Lower leg skin (tissue), 4 donors: ENCODE measurements around the gene SLC66A1. TPM values are rescaled to one million over a fixed set of nuclear protein-coding genes. Genes with fewer than 3 reads are reported as not detected.
"Not testable (repeated sequence)": the region's sequence is repeated elsewhere in the genome, so short reads cannot be mapped to it uniquely, and the experiment has no call there.

Experiments
- DNase-seq, 2 donors: peaks; one replicate each; pipeline ENCODE4 v3.0.0-alpha.2; 2019; ENCODE audit warnings: low spot score in 2 of 2
- H3K4me3 ChIP-seq: fragments of 200-600 bp; sonication (generic); 2 replicates; pipeline ENCODE4 v1.5.1; 2017; ENCODE audit warnings: mild to moderate bottlenecking, low read depth; ENCODE audit not compliant: poor library complexity, severe bottlenecking
- POLR2A ChIP-seq, 2 donors: fragments of 450-650 bp; IDR thresholded peaks; one replicate each; pipeline ENCODE4 v1.6.1; 2016 to 2017; ENCODE audit warnings: antibody characterized with exemption in 2 of 2, mild to moderate bottlenecking in 1 of 2, moderate library complexity in 1 of 2
- WGBS, 2 donors: methylation state at CpG; one replicate each; pipeline ENCODE4 v1.1.5; 2018; 5-methylcytosine and 5-hydroxymethylcytosine counted together
- intact Hi-C: fragments of 100-400 bp; cut with DNase I; formaldehyde crosslinking; loops from one replicate; pipeline ENCODE4 v1.15.0; 2023; ENCODE audit warnings: low total_unique reads
- total RNA-seq, 4 donors: library from RNA; depleted of rRNA; stranded (reverse); fragments of >200 nt; gene quantifications; one replicate each; pipeline ENCODE4 v1.1.0, GENCODE V29; 2016
- TF ChIP-seq, protein P1 (sequence below), 3 donors: fragments of 450-650 bp; IDR thresholded peaks; one replicate each; pipeline ENCODE4 v1.5.1; 2016; ENCODE audit warnings: antibody characterized with exemption in 3 of 3, mild to moderate bottlenecking in 3 of 3, moderate library complexity in 2 of 3

SLC66A1 gene
- total RNA-seq, 4 donors from 2014 or later: 17.9 to 22.4 (median 19.5) TPM

DNA sequence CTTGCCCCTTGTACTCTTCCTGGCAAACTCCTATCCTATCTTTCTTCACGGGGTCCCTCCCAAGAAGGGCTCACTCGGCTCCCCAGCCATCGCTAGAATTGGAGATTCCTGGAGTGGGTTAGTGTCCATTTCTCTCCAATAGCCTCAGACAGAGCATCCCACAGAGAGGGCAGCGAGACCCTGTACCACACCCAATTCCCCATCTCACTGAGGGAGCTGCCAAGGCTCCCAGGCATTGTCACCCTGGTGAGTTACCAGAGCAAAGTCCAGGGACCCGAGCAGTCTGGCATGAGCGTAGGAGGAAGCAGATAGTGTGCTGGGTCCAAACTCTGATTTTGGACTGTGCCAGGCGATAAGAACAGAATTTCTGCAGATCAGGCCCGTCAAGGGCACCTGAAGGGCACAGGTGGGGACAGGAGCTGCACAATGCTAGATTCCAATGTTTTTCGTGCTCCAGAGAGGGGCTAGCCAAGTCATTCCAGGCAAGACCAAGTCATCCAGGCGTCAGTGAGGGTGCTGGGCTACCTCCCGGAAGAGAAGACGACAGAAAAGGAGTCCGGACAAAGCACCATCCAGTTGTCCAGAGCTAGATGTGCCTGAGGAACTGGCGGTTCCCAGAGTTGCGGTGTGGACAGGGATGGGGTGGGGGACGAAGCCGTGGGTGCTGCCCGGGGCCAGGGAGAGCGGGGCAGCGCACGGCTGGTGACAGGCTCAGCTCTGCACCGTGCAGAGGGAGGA is 38.9 kb upstream of the SLC66A1 start:
- 87 to 89% methylated on average over 22 of the region's 22 CpGs for WGBS, 2 donors
- TF ChIP-seq, protein P1, sequence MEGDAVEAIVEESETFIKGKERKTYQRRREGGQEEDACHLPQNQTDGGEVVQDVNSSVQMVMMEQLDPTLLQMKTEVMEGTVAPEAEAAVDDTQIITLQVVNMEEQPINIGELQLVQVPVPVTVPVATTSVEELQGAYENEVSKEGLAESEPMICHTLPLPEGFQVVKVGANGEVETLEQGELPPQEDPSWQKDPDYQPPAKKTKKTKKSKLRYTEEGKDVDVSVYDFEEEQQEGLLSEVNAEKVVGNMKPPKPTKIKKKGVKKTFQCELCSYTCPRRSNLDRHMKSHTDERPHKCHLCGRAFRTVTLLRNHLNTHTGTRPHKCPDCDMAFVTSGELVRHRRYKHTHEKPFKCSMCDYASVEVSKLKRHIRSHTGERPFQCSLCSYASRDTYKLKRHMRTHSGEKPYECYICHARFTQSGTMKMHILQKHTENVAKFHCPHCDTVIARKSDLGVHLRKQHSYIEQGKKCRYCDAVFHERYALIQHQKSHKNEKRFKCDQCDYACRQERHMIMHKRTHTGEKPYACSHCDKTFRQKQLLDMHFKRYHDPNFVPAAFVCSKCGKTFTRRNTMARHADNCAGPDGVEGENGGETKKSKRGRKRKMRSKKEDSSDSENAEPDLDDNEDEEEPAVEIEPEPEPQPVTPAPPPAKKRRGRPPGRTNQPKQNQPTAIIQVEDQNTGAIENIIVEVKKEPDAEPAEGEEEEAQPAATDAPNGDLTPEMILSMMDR (IDR thresholded peaks at IDR 0.05): no peak
- no peak for TF ChIP-seq POLR2A (IDR thresholded peaks at IDR 0.05)
- H3K4me3 ChIP-seq: no peak overlapping the region
- intact Hi-C loops: no loop called here
- DNase-seq: no peak

DNA sequence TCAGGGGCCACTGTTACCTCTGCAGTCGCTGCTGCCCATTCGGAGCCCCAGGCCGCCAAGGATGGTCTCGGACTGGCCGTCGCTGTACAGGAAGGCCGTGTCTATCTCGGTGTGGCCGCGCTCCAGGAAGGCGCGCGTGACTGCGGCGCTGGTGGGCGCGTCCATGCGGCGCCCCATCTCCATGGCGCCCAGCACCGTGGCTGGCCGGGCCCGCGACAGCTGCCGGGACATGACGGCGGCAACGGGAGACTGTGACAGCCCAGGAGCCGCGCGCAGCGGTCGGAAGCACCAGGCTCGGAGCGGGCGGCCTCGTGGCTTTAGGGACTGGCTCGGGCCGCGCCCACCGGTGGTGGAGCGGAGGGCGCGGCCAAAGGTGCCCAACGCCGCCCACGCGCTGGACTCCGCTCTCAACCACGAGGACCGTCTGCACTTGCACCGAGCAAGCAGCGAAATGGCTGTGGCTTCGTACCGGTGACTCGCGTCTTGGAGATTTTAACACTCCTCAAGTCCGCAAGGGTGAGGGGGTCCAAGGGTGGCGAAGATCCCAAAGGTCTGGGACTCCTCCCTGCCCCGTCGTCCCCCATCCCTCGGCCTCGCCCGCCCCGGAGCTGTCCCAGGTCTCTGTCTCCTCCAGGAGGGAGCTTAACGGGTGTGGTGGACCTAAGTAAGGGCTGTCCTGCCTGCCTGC is 38.1 kb upstream of the SLC66A1 start:
- intact Hi-C loops, DNase-seq, H3K4me3 ChIP-seq: not testable (repeated sequence)
- WGBS, 2 donors: 28 to 32% methylated on average over 29 to 34 of the region's 66 CpGs

DNA sequence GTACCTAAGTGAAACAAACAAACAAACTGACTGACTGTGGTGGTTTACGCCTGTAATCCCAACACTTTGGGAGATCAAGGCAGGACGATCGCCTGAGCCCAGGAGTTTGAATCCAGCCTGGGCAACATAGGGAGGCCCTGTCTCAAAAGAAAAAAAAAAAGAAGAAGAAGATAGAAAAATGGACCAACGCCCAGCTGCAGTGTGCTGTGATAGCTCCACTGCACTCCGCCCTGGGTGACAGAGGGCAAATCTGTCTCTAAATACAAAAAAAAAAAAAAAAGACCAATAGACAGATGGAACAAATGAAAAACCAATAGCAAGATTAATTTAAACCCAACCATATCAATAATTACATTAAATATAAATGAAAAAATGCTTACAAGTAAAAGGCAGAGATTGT is 37.5 kb upstream of the SLC66A1 start:
- H3K4me3 ChIP-seq: no peak overlapping the region
- intact Hi-C loops: no loop called here
- TF ChIP-seq POLR2A (IDR thresholded peaks at IDR 0.05): no peak
- TF ChIP-seq, protein P1 (IDR thresholded peaks at IDR 0.05): no peak
- 90 to 92% methylated on average over 5 of the region's 5 CpGs for WGBS, 2 donors
- DNase-seq: no peak

DNA sequence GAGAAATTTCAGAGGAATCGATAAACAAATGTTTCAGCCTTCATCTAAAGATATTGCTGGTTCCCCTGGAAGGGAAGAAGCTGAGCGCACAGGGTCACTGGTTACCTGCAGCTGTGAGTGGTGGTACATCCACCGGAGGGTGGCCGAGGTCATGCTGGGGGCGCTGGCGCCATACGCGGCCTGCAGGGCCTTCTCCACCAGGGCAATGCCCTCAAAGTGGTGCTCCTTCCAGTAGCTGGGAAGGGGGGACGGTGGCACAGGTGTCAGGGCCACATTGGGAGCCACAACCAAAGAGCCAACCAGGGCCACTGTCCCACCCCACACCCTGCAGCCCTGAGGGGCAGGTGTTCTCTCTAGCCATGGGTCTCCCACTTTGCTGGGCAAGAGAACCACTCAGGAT is 28.2 kb upstream of the SLC66A1 start:
- WGBS, 2 donors: 96% methylated on average over 9 of the region's 9 CpGs
- intact Hi-C loops: no loop called here
- DNase-seq: no peak
- TF ChIP-seq, protein P1 (IDR thresholded peaks at IDR 0.05): no peak
- TF ChIP-seq POLR2A (IDR thresholded peaks at IDR 0.05): no peak
- H3K4me3 ChIP-seq: no peak overlapping the region

DNA sequence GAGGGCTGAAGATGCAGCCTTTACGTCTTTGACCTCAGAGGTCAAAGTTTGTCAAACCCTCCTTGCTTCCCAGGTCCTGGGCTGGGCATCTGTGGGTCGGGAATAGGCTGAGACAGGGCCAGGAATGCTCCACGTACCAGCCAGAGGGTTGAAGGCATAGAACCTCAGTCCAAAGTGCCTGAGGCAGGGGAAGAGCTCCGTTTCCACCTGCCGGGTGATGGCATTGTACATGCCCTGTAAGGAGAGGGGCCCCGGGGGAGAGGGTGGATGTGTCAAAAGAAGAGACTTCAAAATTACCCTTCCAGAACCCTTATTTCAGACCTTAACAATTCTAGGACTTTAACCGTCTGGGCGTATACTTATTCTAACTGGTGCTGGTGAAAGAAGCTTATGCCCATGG is 27.2 kb upstream of the SLC66A1 start:
- no peak for DNase-seq
- TF ChIP-seq, protein P1 (IDR thresholded peaks at IDR 0.05): no peak
- TF ChIP-seq POLR2A (IDR thresholded peaks at IDR 0.05): no peak
- 61 to 75% methylated on average over 8 of the region's 8 CpGs for WGBS, 2 donors
- intact Hi-C loops: no loop called here
- H3K4me3 ChIP-seq: no peak overlapping the region

DNA sequence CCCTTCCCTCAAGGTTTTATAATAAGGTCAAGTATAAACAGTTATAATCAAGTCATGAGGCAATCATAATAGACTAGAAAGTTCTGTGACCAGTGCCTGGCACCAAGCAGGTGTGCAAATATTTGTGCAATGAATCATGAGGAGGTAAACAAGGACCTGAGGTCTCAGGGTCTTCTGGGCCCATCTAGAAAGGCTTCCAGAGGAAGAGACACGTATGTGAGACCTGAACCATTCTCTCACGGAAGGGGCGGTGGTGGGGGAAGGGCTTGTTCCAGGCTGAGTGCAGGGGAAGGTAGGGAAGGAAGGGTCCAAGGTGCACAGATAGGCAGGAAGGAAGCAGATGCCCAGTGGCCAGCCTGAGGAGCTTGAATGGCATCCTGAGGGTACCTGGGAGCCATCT is 26.8 kb upstream of the SLC66A1 start:
- DNase-seq, intact Hi-C loops, H3K4me3 ChIP-seq: not testable (repeated sequence)
- 90 to 98% methylated on average over 3 of the region's 3 CpGs for WGBS, 2 donors

DNA sequence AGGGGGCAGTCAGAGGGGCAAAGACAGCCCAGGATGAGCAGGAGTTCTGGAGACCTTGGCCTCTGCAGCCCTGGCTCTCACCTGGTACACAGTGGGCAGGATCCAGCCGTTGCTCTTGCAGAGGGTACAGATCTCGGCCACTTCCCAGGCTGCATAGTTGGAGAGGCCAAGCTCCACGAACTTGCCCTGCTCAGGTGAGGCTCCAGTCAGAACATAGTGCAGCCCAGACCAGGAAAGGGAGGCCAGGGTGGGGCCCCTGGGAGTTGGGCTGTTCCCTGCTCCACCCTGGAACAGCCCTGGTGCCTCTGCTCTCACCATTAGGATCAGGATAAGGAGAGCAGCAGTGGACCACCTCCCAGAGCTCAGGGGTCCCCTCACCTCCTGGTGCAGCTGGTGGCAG is 26.3 kb upstream of the SLC66A1 start:
- DNase-seq, intact Hi-C loops, H3K4me3 ChIP-seq: not testable (repeated sequence)
- WGBS, 2 donors: 89 to 92% methylated on average over 2 to 3 of the region's 3 CpGs
